Esophagus muscularis mucosa (tissue), 4 donors: ENCODE data around the gene FAM13A. TPM values are rescaled to one million over a fixed set of nuclear protein-coding genes. Genes with fewer than 3 reads are reported as not detected.

Source experiments
- DNase-seq: peaks from one replicate; pipeline ENCODE4 v3.0.0-alpha.2; 2017; ENCODE audit errors: extremely low spot score
- H3K27ac ChIP-seq, 4 donors: fragments of 200-600 bp; sonication (generic); replicated peaks in 1 of 4; 1 replicate in 3 of 4; 2 replicates in 1 of 4; pipeline ENCODE4 v1.5.1; 2016 to 2019; ENCODE audit warnings: mild to moderate bottlenecking in 1 of 4
- H3K27me3 ChIP-seq, 4 donors: fragments of 200-600 bp; sonication (generic); one replicate each; pipeline versions ENCODE4 v1.5.1 to v1.6.0; 2016 to 2019
- H3K36me3 ChIP-seq, 4 donors: fragments of 200-600 bp; sonication (generic); one replicate each; pipeline ENCODE4 v1.5.1; 2016 to 2019
- H3K4me1 ChIP-seq, 4 donors: fragments of 200-600 bp; sonication (generic); one replicate each; pipeline ENCODE4 v1.5.1; 2016 to 2019
- H3K4me3 ChIP-seq, 4 donors: fragments of 200-600 bp; sonication (generic); 1 replicate in 2 of 4; 2 replicates in 2 of 4; pipeline ENCODE4 v1.5.1; 2016 to 2019; ENCODE audit warnings: mild to moderate bottlenecking in 4 of 4, moderate library complexity in 1 of 4
- H3K9me3 ChIP-seq, 4 donors: fragments of 200-600 bp; sonication (generic); 1 replicate in 3 of 4; 2 replicates in 1 of 4; pipeline ENCODE4 v1.5.1; 2016 to 2019
- CTCF ChIP-seq, 3 experiments: fragments of 200-600 bp in 2 of 3; fragments of 450-650 bp in 1 of 3; sonication (generic) in 2 of 3; IDR thresholded peaks; one replicate each; pipeline ENCODE4 v1.5.1; 2017 to 2019; ENCODE audit warnings: antibody characterized with exemption in 3 of 3, mild to moderate bottlenecking in 2 of 3, moderate library complexity in 1 of 3
- EP300 ChIP-seq: sonication (generic); formaldehyde crosslinking; IDR thresholded peaks from one replicate; pipeline ENCODE4 v1.6.1; 2017; ENCODE audit warnings: antibody characterized with exemption
- POLR2A ChIP-seq: fragments of 450-650 bp; IDR thresholded peaks from one replicate; pipeline ENCODE4 v1.6.1; 2017; ENCODE audit warnings: antibody characterized with exemption, moderate library complexity, mild to moderate bottlenecking, low read depth
- POLR2AphosphoS5 ChIP-seq, 2 donors: sonication (generic); formaldehyde crosslinking; IDR thresholded peaks; one replicate each; pipeline ENCODE4 v1.6.1; 2017; ENCODE audit warnings: antibody characterized with exemption in 2 of 2
- WGBS: methylation state at CpG from one replicate; pipeline ENCODE4 v1.1.5; 2018; 5-methylcytosine and 5-hydroxymethylcytosine counted together
- intact Hi-C: fragments of 100-400 bp; cut with DNase I; formaldehyde crosslinking; loops from one replicate; pipeline ENCODE4 v1.15.1; 2023
- total RNA-seq, 4 donors: library from RNA; depleted of rRNA; stranded (reverse); fragments of >200 nt; gene quantifications; one replicate each; pipeline versions ENCODE4 v1.1.0 to v1.2.1, GENCODE V29; 2016

The FAM13A gene
- total RNA-seq, 4 donors from 2014 or later = 22.4 to 27.2 (median 26.0) TPM

GRCh38 chr4:88817740-88818139 lies 239.2 kb downstream of the FAM13A start:
- 96% methylated on average over 2 of the region's 2 CpGs for WGBS
- no peak overlapping the region for H3K4me3 ChIP-seq
- intact Hi-C loops = loop anchor here (2.0 kb wide), 1 partner anchor 207 kb away; no protein-coding TSS in a partner anchor
- H3K4me1 ChIP-seq = peaks cover 23 to 53% (median 48%) of the 10 kb centered on the region in 4 donors
- DNase-seq = no peak
- H3K36me3 ChIP-seq = no peaks in the 10 kb centered on the region
- no peaks in the 10 kb centered on the region for H3K9me3 ChIP-seq
- TF ChIP-seq EP300 (no peak), POLR2A (no peak), CTCF (IDR thresholded peaks at IDR 0.05) (no peak), POLR2AphosphoS5 (IDR thresholded peaks at IDR 0.05) (no peak)
- no peaks in the 10 kb centered on the region for H3K27me3 ChIP-seq
- no peak overlapping the region for H3K27ac ChIP-seq

GRCh38 chr4:88816360-88816759 lies 240.6 kb downstream of the FAM13A start:
- WGBS = 70% methylated on average over 4 of the region's 4 CpGs
- Histone ChIP-seq H3K27ac (no peak overlapping the region), H3K4me3 (no peak overlapping the region), H3K4me1 (peaks cover 19 to 42% (median 35%) of the 10 kb centered on the region in 4 donors), H3K36me3 (no peaks in the 10 kb centered on the region), H3K27me3 (no peaks in the 10 kb centered on the region), H3K9me3 (no peaks in the 10 kb centered on the region)
- DNase-seq = no peak
- no peak for TF ChIP-seq POLR2A
- no peak for TF ChIP-seq EP300
- TF ChIP-seq CTCF (IDR thresholded peaks at IDR 0.05) = no peak
- TF ChIP-seq POLR2AphosphoS5 (IDR thresholded peaks at IDR 0.05) = no peak
- intact Hi-C loops = no loop called here

GRCh38 chr4:88814043-88814617 lies 242.9 kb downstream of the FAM13A start:
- no peak for DNase-seq
- TF ChIP-seq POLR2A (no peak), EP300 (no peak), CTCF (IDR thresholded peaks at IDR 0.05) (no peak), POLR2AphosphoS5 (IDR thresholded peaks at IDR 0.05) (no peak)
- intact Hi-C loops = no loop called here
- Histone ChIP-seq H3K9me3 (no peaks in the 10 kb centered on the region), H3K27ac (no peak overlapping the region), H3K4me1 (peaks cover 14 to 42% (median 24%) of the 10 kb centered on the region in 4 donors), H3K27me3 (no peaks in the 10 kb centered on the region), H3K36me3 (no peaks in the 10 kb centered on the region), H3K4me3 (no peak overlapping the region)
- WGBS = 93% methylated on average over 6 of the region's 6 CpGs

- WGBS = 87% methylated on average over 4 of the region's 4 CpGs
- no peak for DNase-seq
- no peaks in the 10 kb centered on the region for H3K27me3 ChIP-seq
- peaks cover 10 to 36% (median 18%) of the 10 kb centered on the region in 4 donors for H3K4me1 ChIP-seq
- H3K27ac ChIP-seq = no peak overlapping the region
- H3K36me3 ChIP-seq = no peaks in the 10 kb centered on the region
- intact Hi-C loops = no loop called here
- no peaks in the 10 kb centered on the region for H3K9me3 ChIP-seq
- TF ChIP-seq CTCF (IDR thresholded peaks at IDR 0.05) (no peak), POLR2A (no peak), EP300 (no peak), POLR2AphosphoS5 (IDR thresholded peaks at IDR 0.05) (no peak)
- H3K4me3 ChIP-seq = no peak overlapping the region
Measured at GRCh38 chr4:88813013-88813412, 244.0 kb downstream of the FAM13A start.

GRCh38 chr4:88812420-88812819 lies 244.6 kb downstream of the FAM13A start:
- H3K36me3 ChIP-seq = no peaks in the 10 kb centered on the region
- peaks cover 11 to 38% (median 19%) of the 10 kb centered on the region in 4 donors for H3K4me1 ChIP-seq
- WGBS = 67% methylated on average over 1 of the region's 1 CpG
- intact Hi-C loops = no loop called here
- no peak for DNase-seq
- no peaks in the 10 kb centered on the region for H3K27me3 ChIP-seq
- H3K27ac ChIP-seq = no peak overlapping the region
- no peak overlapping the region for H3K4me3 ChIP-seq
- TF ChIP-seq CTCF (IDR thresholded peaks at IDR 0.05) = no peak
- no peak for TF ChIP-seq POLR2AphosphoS5 (IDR thresholded peaks at IDR 0.05)
- no peak for TF ChIP-seq POLR2A
- TF ChIP-seq EP300 = no peak
- no peaks in the 10 kb centered on the region for H3K9me3 ChIP-seq
